GF-D8 (cell line): ENCODE results near the gene TUBB6.

Experiments used
- DNase-seq: peaks from one replicate; lab custom pipeline; 2025; lab: John Stamatoyannopoulos, UW

Gene TUBB6

DNA sequence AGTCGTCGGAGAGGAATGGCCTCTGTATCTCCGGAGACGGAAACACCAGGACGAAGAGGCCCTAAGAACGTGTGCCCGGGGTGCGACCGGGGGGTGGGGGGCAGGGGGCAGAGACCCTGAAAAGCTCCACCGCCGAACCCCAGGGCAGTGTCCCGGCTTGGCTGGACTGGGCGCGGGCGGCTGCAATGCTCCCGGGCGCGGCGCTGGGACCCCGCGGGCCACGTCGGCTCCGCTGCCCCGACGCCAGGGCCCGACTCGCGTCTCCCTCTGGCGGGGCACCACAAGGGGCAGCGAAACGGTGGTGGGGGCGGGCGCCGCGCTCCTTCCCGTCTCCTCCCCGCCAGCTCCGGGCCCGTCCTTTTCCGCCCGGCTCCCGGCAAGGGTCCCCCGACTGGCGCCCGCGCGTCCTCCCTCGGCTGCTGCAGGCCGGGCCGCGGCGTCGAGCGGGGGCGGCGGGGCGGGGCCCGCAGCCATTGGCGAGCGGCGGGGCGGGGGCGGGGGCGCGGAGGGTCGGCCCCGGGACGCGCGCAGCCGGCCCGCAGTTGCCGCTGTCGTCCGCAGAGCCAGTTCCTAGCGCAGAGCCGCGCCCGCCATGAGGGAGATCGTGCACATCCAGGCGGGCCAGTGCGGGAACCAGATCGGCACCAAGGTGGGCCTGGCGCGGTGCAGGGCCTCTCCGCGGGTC lies at the start of gene TUBB6:
TUBB6 (plus strand) TSS at position 541 of the 685 bp plus-strand sequence; CDS start at position 593, 52 bp downstream.
- DNase-seq: no peak

DNA sequence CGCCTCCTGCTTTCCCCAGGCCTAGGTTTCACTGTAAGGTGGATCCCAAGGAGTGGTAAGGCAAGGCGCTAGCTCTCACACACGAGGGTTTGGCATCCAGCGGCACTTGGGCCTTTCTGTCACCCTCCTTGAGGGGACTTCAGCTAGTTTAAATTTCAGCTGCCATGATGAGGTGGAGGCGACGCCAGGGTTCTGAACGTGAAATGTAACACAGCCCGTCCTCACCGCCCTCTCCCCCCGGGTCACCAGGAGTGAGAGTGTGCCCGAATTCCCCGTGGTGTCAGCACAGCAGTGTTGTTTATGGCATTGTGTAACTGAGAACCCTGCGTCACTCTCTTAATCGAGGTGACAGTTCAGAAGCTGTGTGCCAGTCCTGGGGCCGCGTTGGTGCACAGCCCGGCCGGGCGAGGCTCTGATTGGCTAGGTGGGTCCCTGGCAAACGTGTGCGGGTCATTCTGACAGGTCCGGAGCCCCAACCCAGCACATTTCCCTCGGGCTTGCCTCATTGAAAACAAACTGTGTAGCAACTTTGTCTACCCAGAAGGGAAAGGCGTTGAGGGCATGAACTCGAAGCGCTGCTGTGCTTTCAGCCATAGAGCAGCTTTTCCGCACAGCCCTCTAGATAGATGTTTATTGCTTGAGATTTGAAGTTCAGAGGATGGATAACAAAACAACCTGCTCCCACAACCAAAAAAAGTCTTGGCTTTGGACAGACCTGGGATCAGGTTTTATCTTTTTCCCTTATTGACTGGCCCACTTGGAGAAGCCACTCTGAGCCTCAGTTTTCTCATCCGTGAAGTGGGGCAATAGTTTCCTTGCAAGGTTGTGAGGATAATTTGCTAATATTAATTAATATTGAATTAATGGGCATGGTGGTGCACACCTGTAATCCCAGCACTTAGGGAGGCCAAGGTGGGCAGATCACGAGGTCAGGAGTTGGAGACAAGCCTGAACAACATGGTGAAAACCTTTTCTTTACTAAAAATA lies 49.0 kb upstream of the TUBB6 start:
- no peak for DNase-seq

DNA sequence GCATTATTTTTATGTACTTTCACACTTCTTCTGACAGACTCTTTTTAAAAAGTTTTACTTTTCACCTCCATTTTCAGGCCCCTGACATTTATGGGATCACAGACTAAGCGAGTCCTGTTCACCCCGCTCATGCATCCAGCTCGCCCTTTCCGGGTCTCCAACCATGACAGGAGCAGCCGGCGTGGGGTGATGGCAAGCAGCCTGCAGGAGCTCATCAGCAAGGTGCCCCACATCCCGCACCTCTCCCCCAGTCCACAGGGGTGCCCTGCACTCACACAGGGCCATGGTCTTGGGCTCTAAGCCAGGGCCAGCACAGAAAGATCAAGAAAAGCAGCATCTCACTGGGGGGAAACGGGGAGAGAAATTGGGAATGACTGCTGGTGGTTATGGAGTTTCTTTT lies 45.3 kb upstream of the TUBB6 start:
- DNase-seq: no peak

DNA sequence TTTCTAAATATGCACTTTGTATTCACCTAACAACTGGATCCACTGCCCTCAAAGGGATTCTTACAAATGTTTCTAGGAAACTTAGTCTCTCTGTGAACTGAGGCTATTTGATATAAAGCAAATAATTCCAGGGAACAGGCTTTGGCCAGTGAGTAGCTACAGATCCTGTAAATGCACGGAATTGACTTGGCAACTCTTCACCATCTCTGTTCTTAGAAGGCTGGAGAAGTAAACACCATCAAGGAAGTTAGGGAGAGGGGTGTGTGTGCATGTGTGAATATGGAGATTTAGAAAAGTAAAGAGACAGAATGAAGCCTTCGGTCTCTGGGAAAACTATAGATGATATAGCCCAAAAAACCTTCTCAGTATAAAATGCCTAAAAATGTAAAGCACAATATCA lies 43.2 kb upstream of the TUBB6 start:
- no peak for DNase-seq

DNA sequence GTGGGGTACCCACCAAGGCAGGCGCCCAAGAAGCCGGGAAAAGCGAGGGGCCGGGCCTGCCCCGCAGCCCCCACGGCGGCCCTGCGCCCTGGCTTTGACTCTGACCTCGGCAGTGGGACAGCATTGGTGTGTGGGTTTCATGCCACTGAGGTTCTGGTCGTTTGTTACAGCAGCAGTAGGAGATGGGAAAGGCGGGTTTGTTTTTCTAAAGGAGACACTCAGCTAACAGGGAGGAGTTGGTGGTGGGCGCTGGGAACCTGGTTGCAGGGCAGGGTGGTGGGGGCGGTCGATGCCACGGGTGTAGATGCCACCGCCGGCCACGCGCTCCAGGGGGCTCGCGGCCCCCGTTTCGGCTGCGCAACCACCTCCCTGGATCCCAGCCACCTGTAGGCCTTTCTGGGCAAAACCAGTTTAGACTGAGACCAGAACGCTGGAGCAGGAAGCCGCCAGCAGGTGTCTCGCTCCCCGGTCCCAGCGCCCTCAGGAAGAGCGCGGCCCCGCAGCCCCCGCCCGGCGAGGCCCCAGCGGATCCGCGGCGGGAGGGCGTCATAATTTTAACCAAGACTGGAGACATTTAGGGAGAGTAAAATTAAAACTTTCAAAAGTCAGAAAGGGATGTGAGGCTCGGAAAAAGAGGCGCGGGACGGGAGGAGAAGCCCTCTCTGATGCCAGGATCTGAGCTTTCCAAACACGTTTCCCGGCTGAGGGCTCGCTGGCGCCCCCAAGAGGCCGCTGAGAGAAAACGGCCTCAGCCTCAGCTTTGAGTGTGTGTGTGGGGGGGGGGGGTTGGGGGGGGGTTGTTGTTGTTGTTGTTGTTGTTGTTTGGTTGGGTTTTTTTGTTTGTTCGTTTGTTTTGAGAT lies 36.4 kb upstream of the TUBB6 start:
- DNase-seq: no peak

DNA sequence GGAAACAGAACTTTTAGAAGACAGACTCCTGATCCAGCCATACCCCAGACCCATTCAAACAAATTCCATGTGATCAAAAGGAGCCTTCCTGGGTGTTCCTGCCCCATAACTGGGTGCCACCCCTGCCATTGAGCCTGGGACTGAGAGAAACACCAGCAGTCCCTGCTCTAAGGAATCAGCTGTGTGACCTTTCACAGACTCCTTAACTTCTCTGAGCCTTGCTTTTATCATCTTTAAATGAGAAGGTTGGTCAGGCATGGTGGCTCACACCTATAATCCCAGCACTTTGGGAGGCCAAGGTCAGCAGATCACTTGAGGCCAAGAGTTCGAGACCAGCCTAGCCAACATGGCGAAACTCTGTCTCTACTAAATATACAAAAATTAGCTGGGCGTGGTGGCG lies 33.2 kb upstream of the TUBB6 start:
- no peak for DNase-seq

DNA sequence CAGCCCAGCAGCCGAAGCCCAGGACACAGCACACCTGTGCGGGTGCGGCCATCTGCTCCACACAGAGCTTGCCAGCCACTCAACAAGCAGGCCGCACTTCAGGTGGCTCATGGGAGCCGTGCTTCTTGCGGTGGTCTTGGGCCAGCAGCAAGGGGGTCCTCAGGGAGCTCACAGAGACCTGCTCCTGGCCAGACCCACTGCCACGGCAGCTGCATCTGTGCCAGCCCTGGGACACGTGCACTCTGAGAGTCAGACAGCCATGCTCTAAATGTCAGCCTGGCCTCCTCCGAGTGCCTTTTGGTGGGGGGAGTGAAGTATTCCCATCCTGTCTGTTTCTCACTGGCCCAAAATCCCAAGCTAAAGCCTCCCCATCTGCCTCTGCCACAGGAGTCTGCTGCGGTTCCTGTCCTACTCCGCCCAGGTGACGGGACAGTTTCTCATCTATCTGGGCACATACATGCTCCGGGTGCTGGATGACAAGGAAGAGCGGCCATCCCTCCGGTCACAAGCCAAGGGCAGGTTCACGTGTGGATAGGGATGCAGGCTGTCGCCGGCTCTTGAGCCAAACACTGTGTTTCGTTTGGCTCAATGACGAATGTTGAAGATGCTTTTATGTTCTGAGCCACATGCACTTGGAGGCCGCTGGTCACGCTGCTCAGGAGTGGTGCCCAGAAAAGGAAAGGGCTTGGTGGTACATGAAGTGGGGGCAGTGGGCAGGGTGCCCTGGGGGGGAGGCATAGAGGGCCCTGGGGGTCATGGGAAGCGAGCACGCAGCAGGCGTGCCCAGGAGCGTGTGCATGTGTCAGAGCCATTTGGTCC lies 31.1 kb upstream of the TUBB6 start:
- no peak for DNase-seq

DNA sequence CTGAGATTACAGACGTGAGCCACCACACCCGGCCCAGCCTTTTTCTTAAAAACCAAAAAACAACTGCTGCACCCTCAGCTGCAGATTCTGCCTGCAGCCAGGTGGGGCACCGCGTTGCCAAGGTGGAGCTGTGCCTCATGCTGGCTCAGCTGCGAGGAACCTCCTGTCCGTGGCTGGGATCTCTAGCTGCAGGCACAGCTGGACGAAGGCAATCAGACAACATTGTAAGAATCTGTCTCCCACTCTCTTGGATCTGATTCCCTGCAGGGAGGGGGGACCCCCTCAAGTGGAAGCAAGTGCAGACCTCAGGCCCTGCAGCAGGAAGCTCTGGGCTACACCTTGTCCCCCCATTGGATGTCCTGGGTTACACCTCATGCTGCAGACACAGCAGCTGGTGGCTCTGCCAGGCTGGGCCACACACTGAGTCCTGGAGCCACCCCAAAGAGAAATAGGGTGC lies 29.8 kb upstream of the TUBB6 start:
- DNase-seq: no peak

DNA sequence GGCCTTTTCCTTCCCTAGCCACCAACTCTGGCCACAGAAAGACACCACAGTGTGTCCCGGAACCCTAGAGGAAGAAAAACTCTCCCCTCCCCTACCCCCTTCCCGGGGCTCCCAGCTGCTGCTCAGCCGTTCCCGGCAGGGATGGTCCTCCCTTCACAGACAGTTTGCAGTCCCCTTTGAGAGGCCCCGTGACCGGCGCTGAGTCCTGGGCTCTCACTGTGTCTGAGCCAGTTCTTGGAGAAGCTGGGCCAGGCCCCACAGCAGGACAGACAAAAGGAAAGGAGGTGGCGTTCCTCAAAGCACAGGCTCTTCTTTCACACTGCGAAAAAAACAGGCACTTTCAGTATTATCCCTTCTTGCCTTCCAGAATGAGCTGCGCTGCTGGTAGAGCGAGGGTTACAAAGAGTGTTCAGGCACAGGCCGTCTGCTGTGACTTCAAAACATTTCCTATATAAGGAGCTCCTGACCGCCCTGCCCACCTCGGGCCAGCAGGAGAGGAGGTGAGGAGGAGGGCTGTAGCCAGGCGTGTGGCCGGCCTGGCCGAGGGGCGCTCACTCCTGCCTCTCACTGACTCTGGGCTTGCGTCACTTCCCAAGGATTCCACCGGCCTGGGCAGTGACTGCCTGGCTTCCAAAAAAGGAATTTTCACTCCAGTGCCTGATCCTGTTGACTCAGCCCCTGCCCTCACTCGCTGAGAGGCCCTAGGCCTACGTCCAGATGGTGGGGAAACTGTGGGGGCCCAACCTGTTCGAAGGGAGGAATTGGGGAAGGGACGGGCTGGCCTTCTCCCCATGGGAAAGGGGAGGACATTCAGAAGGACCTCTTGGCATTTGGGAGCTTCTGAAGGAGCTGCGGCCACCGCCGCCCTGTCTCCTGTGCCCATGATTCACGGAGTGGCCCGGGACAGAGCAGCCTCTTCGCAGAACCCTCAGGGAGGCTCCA lies 29.0 kb upstream of the TUBB6 start:
- DNase-seq: no peak

DNA sequence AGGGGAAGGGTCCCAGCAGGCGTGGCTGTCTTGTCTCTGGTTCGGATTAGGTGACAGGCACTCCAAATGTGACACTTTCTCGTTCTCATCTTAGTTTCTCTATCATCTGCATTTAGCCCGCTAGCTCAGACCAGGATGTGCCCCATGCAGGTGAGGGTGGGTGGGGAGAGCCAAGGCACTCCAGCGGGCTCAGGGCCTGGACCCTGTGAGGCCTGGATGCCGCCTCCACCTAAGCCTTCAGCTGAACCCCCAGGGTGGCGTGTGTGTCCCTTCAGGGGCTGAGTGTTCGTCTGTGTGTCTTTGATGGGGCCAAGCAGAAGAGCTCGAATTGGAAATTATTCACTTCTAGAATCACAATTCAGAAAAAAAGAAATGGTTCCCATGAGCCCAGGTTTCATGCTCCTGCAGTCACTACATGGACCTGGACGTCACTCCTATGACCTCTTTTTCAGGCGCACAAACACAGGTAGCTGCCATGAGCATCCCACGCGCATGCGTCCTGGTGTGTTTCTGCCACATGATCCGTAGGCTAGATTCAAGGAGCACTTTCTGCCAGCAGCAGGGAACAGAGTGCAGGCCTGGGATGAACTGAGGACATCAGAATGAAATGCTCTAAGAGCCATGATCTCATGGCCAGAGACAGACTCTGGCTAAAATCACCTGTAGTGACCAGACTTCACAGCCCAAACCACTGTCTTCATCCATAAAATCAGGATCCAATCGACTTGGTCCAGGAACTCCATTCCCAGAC lies 28.1 kb upstream of the TUBB6 start:
- no peak for DNase-seq

DNA sequence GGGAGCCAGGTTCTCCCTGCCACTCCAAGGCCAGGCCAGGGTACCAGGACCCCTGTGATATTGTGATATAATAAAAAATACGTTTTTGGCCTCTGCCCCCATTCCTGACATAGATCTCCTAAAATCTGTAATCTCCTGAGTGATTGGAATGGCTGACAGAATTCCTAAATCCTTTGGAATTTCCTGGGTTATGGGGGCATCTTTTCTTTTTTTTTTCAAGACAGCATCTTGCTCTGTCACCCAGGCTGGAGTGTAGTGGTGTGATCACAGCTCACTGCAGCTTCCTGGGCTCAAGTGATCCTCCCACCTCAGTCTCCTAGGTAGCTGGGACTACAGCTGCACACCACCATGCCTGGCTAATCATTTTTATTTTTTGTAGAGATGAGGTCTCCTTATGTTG lies 26.2 kb upstream of the TUBB6 start:
- no peak for DNase-seq

DNA sequence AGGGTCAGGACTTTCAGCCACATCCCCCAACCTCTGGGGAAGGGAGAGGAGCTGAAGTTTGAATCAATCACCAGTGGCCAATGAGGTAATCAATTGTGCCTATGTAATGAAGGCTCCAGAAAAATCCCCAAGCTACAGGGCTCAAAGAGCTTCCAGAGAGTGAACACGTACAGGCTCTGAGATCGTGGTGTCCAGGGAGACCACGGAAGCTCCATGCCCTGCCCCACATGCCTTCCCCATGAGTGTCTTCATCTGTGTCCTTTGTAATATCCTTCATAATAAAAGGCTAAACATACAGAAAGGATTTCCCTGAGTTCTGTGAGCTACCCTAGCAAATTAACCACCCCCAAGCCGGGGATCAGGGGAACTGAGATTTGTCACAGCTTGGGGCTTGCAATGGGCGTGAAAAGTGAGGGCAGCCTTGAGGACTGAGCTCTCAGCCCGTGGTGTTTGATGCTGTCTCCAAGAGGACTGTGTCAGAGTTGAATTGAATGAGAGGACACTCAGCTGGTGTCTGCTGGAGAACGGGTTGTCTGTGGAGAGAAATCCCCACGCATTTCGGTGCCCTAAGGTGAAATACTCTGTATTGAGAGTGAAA lies 25.5 kb upstream of the TUBB6 start:
- DNase-seq: no peak

DNA sequence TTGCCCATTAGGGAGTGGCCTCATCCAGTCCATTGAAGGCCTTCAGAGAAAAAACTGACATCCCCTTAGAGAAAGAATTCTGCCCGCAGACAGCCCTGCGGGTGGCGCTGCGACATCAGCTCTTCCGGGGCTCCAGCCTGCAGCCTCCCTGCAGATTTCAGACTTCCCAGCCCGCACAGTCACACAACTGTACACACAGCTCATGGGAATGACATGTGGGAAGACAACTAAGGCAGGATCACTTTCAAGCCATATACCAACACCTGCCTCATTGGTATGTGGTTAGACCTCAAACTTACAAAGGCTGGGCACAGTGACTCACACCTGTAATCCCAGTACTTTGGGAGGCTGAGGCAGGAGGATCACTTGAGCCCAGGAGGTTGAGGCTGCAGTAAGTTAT lies 24.8 kb upstream of the TUBB6 start:
- no peak for DNase-seq

DNA sequence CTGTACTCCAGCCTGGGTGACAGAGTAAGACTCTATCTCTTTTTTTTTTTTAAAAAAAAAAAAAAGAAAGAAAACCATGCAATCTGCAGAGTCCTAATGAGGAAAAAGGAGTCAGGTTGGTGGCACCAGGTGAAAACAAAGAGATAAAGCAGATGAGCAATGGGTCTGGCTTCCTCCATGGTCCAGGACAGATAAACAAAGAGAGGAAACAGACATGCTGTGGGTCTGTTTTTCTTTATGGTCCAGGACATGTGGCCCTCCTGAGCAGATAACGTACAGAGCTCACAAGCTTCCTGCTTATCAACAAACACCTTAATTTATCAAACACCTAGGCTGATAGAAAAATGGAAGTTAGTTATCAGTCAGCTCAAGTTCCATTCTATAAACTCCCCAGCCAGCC lies 24.4 kb upstream of the TUBB6 start:
- no peak for DNase-seq

DNA sequence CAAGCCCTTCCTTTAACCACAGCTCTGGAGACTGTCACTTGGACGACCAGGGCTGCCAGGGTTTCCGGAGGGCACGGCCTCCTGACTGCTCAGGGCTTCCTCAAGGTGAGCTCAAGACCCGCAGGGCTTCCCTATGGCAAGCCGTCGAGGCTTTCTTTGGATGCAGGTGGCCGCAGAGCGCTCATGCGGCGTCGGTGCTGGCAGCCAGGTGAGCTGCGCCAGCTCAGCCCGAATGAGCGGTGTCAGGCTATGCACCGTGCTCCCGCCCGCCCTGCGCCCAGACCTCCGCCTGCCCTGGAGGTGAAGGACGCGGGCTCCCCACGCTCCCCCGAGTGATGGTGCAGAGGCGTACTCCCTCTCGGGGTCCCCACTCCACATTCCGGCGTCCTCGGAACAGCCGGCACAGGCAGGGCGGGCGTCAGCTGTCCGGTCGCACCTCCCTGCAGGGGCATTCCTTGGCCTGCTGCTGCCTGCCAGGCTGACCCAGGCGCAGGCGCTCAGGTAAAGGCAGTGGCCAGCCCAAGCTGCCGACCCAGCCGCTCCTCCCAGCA lies 20.8 kb upstream of the TUBB6 start:
- DNase-seq: no peak

DNA sequence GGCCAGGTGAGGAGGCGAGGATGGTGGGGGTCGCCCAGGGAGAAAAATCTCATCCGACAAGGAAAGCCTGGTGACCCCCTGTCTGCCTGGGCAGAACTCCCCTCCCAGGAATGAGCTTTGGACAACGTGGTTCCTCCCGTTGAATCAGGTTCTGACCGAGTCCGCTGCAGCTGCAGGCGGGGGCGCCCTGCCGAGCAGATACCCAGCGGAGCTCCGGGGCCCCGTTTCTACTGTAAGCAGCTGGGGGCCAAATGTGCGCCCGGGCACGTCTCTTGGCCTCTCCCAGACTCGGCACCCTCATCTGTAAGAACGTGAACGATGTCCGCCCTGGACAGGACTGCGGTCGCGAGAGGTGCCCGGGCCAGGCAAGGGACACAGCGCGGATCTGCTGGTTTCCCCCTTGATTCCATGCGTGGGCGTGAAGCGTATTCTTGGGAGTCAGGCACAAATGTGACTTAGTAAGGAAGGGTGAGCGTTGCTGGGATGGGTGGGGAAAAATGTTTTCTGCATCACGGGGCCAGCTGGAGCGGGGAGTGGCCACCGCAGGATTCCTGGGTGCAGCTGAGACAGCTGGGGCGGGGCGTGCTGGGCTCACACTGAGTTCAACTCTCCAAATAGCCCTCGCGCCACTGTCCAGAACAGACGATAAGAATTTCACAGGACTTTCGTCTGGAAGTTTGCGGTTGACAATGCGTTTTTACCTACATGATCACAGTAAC lies 20.2 kb upstream of the TUBB6 start:
- DNase-seq: no peak

DNA sequence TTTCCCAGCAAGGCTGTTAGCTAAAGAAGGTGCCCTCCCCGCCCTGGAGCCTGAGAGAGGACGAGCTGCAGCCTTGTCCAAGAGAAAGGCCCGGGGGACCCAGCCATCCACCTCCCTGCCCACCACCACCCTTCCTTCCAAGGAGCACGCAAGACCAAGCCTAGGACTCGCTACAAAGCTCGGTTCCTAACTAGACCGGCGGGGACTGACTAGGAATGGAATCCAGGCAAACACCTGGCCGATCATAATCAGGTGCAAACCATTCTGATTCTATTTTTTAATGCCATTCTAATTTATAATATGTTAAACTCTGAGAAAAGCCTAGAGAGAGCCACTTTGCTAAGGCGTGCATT lies 19.7 kb upstream of the TUBB6 start:
- DNase-seq: no peak

DNA sequence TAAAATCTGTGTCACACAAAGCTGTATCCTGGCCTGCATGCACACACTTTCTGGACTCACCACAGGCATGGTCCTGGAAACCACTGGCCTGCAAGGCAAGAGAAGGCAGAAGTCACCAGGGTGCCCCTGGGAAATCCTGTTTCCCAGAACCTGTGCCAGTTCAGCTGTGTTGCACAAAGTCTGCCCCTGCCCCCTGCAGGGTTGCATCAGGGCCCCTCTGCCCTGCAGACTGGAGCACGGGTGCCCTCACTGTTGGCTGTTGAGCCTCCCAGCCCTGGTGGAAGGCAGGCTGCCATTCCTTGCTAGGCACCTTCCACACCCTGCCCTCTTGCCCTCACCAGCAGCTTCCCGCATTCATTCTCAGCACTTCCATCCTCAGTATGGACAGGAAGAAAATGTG lies 18.0 kb upstream of the TUBB6 start:
- no peak for DNase-seq
